Subcutaneous preadipocyte (primary cell): Measurements from ENCODE around the gene C3orf49. TPM values are rescaled to one million over a fixed set of nuclear protein-coding genes. Genes with fewer than 3 reads are reported as not detected.

Source experiments
- total RNA-seq: library from RNA; depleted of rRNA; stranded (reverse); fragments of >200 nt; gene quantifications from 2 replicates; pipeline ENCODE4 v1.2.3, GENCODE V29; 2012

C3orf49 gene, protein sequence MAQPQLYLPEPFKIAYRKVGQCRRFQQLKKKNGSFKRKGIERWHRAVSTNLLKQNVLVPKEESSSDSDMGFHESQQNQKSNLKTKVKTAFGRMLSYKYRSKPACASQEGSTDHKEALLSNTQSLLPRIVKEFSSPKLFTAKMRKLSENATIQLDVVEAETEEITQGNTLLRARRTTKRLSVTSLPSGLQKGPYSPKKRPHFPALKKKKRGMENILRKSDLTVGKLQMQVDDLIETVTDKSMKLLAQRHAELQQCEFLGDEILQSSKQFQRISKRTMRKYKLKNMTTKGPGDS
- total RNA-seq, result not detected in 2 replicates

DNA sequence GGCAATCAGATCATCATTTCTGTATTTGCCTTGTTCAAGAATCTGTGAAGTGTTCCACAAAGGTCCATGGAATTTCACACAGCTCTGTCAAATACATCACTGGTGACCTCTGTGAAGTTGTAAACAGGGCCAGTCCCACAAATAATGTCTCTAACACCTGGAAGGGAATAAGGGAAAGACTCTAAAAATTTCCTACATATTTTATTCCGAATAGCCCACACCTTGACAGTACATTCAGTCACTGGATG lies at the start of gene C3orf49:
Gene C3orf49 (plus strand): TSS at position 149 of the 248 bp plus-strand sequence. CDS start 173 bp downstream, outside the sequence.

DNA sequence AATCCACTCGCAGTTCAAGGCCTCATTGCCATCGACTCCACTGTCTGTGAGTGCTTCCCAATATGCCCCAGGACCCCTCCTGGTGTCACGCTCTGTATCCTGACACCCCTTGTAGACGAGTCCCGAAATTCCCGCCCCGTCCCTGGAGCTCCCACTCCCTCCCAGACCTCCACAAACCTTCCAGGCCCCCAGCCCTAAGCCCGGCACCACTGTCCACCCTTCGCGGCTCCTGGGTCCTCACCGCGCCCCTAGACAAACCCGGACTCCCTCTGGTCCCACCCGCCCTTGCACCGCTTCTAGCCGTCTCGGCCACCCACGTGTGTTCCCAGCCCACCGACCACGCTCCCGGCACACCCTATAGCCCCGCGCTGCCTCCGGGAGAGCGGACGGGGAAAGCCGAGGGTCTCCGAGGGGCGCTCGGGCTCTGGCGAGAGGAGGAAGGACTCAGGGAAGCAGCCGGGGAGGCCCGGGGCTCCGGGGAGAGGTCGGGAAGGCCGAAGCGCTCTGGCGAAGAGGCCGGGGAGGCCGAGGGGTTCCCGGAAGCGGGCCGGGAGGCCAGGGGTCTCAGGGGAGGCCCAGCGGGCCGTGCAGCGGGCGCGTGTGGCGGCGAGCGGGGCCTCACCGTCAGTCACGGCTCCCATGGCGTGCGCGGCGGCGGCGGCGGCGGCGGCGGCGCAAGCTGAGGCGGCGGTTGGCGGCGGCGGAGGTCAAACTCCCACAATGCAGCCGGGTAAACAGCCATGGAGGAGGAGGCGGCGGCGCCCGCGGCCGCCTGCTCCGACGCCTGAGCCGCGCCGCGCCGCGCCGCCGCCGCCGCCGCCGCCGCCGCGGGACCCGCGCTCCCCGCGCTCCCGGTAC lies 44.3 kb downstream of the C3orf49 start, which contains the start of the genes ATXN7 and THOC7:
Gene ATXN7 (plus strand): TSS at position 718 of the 858 bp plus-strand sequence. CDS start 48,732 bp downstream, outside the sequence.
Gene THOC7 (minus strand): TSS at position 656 of the 858 bp plus-strand sequence. CDS start 15 bp downstream, at position 641.

Other genes starting within 250 kb of the C3orf49 start
- not detected in 2 replicates for gene SNTN, start 166.6 kb upstream of the C3orf49 start, total RNA-seq
- gene THOC7, start 44.5 kb downstream of the C3orf49 start, total RNA-seq, result 41.4 and 42.3 TPM in 2 replicates
- 12.9 and 19.5 TPM in 2 replicates for gene ATXN7, start 44.6 kb downstream of the C3orf49 start, total RNA-seq
- gene SCAANT1, start 93.1 kb downstream of the C3orf49 start, total RNA-seq, result not detected in 2 replicates
- 75.7 and 85.0 TPM in 2 replicates for gene PSMD6, start 204.2 kb downstream of the C3orf49 start, total RNA-seq